HCT116 (cell line): ENCODE data around the gene MINK1. TPM values are rescaled to one million over a fixed set of nuclear protein-coding genes. Genes with fewer than 3 reads are reported as not detected.

ENCODE experiments used
- ATAC-seq: fragments of 200-7000 bp; cut with Tn5 transposase; 2 replicates; pipeline ENCODE4 v1.9.1; 2020; ENCODE audit warnings: mild to moderate bottlenecking, moderate library complexity
- BruUV-seq: library from RNA; stranded (reverse); fragments of 400-500 nt; replicated peaks from 2 replicates; lab custom pipeline; 2021; lab: Mats Ljungman, UMichigan
- CTCF ChIA-PET: fragments of 300-600 bp; sonication (Branson Sonifier 250); formaldehyde crosslinking; loops from one replicate; lab custom pipeline; 2021; ENCODE audit warnings: antibody characterized with exemption; lab: Charles Lee
- POLR2A ChIA-PET: fragments of 300-600, 350-600 bp; sonication (Branson Sonifier 250); formaldehyde crosslinking; loops from one replicate; lab custom pipeline; 2021; ENCODE audit warnings: antibody characterized with exemption; lab: Charles Lee
- RAD21 ChIA-PET, 2 experiments: fragments of 300-600 bp; sonication (Branson Sonifier 250); formaldehyde crosslinking; loops; one replicate each; lab custom pipeline; 2023; ENCODE audit warnings: low total read pairs in 2 of 2; ENCODE audit not compliant: uncharacterized antibody in 2 of 2, unreplicated experiment in 2 of 2, low non-redundant PET in 1 of 2; lab: Charles Lee
- DNase-seq: peaks from one replicate; pipeline ENCODE4 v3.0.0-alpha.2; 2010; ENCODE audit warnings: low read depth, low spot score
- H2AFZ ChIP-seq: fragments of 200-600 bp; shearing (Covaris generic), sonication (generic); 2 replicates; pipeline ENCODE4 v1.6.1; 2017; ENCODE audit warnings: low read depth, mixed run types, mixed read lengths, antibody characterized with exemption, low read length; ENCODE audit not compliant: poor library complexity, severe bottlenecking
- H3K27ac ChIP-seq: 2 replicates; pipeline ENCODE4 v1.5.1; 2012; ENCODE audit warnings: low read depth, low read length
- H3K27me3 ChIP-seq: fragments of 200-600 bp; sonication (generic); 2 replicates; pipeline ENCODE4 v1.6.1; 2016; ENCODE audit warnings: mixed run types, low read length, mixed read lengths; ENCODE audit not compliant: insufficient read depth
- H3K36me3 ChIP-seq, 2 experiments: fragments of 200-500 bp in 1 of 2; fragments of 200-600 bp in 1 of 2; sonication (Bioruptor generic) in 1 of 2; sonication (generic) in 1 of 2; 2 replicates each; pipeline versions ENCODE4 v1.5.1 to v1.6.1; 2014 to 2016; ENCODE audit warnings: low read length in 2 of 2, inconsistent platforms in 1 of 2, mixed read lengths in 1 of 2, mixed run types in 1 of 2; ENCODE audit not compliant: insufficient read depth in 2 of 2, control insufficient read depth in 1 of 2
- H3K4me1 ChIP-seq, 2 experiments: fragments of 200-600 bp in 1 of 2; sonication (generic) in 1 of 2; 2 replicates each; pipeline versions ENCODE4 v1.5.1 to v1.6.1; 2012 to 2017; ENCODE audit warnings: low read length in 2 of 2, inconsistent platforms in 1 of 2, mild to moderate bottlenecking in 1 of 2, mixed read lengths in 1 of 2, mixed run types in 1 of 2, moderate library complexity in 1 of 2; ENCODE audit not compliant: insufficient read depth in 2 of 2, control insufficient read depth in 1 of 2
- H3K4me2 ChIP-seq: fragments of 200-600 bp; sonication (generic); 2 replicates; pipeline ENCODE4 v1.6.1; 2017; ENCODE audit warnings: mixed run types, low read length, mixed read lengths
- H3K4me3 ChIP-seq, 2 experiments: fragments of 200-600 bp in 1 of 2; sonication (generic) in 1 of 2; replicated peaks in 1 of 2; 2 replicates each; pipeline ENCODE4 v1.5.1; 2011 to 2016; ENCODE audit warnings: low read length in 2 of 2, control low read depth in 1 of 2, low read depth in 1 of 2, mild to moderate bottlenecking in 1 of 2, mixed read lengths in 1 of 2, mixed run types in 1 of 2
- H3K79me2 ChIP-seq: fragments of 200-600 bp; sonication (generic); 2 replicates; pipeline ENCODE4 v1.6.1; 2017; ENCODE audit warnings: mild to moderate bottlenecking, mixed run types, low read length, moderate library complexity, mixed read lengths; ENCODE audit not compliant: insufficient read depth
- H3K9ac ChIP-seq: fragments of 200-600 bp; sonication (generic); 2 replicates; pipeline ENCODE4 v1.6.1; 2016; ENCODE audit warnings: low read length, mixed read lengths
- H3K9me2 ChIP-seq: fragments of 200-600 bp; sonication (generic), shearing (Covaris generic); 2 replicates; pipeline ENCODE4 v1.6.1; 2017; ENCODE audit warnings: mixed run types, mild to moderate bottlenecking, moderate library complexity; ENCODE audit not compliant: insufficient read depth
- H3K9me3 ChIP-seq, 2 experiments: fragments of 200-500 bp in 1 of 2; fragments of 200-600 bp in 1 of 2; sonication (Bioruptor generic) in 1 of 2; sonication (generic) in 1 of 2; 2 replicates each; pipeline ENCODE4 v1.6.1; 2014 to 2017; ENCODE audit warnings: low read length in 2 of 2, mixed read lengths in 2 of 2, inconsistent platforms in 1 of 2, low read depth in 1 of 2, mild to moderate bottlenecking in 1 of 2, mixed run types in 1 of 2, moderate library complexity in 1 of 2; ENCODE audit not compliant: control insufficient read depth in 1 of 2, insufficient read depth in 1 of 2
- H4K20me1 ChIP-seq: fragments of 200-600 bp; sonication (generic), shearing (Covaris generic); 2 replicates; pipeline ENCODE4 v1.6.1; 2017; ENCODE audit warnings: mixed run types, mild to moderate bottlenecking, moderate library complexity; ENCODE audit not compliant: insufficient read depth
- CBX3 ChIP-seq: IDR thresholded peaks from 2 replicates; pipeline ENCODE4 v1.6.1; 2012; ENCODE audit warnings: low read depth
- CEBPB ChIP-seq: IDR thresholded peaks from 2 replicates; pipeline ENCODE4 v1.6.1; 2012; ENCODE audit warnings: low read depth
- EZH2 ChIP-seq: fragments of 200-600 bp; sonication (generic); IDR thresholded peaks from 2 replicates; pipeline ENCODE4 v1.6.1; 2017; ENCODE audit warnings: antibody characterized with exemption, mixed run types
- EZH2phosphoT487 ChIP-seq: fragments of 200-600 bp; IDR thresholded peaks from 2 replicates; pipeline ENCODE4 v1.6.1; 2018; ENCODE audit warnings: antibody characterized with exemption, borderline replicate concordance
- JUND ChIP-seq: IDR thresholded peaks from 2 replicates; pipeline ENCODE4 v1.6.1; 2012
- RAD21 ChIP-seq: IDR thresholded peaks from 2 replicates; pipeline ENCODE4 v1.6.1; 2012; ENCODE audit warnings: low read depth, mild to moderate bottlenecking
- SRF ChIP-seq: IDR thresholded peaks from 2 replicates; pipeline ENCODE4 v1.6.1; 2012; ENCODE audit warnings: low read depth
- TCF7L2 ChIP-seq: IDR thresholded peaks from 2 replicates; pipeline ENCODE4 v1.7.0; 2011; ENCODE audit warnings: borderline replicate concordance, inconsistent platforms; ENCODE audit not compliant: insufficient read depth, insufficient read length; ENCODE audit errors: extremely low read depth
- YY1 ChIP-seq: IDR thresholded peaks from 2 replicates; pipeline ENCODE4 v1.6.1; 2011; ENCODE audit warnings: low read length, low read depth, moderate library complexity, mild to moderate bottlenecking; ENCODE audit not compliant: insufficient replicate concordance; ENCODE audit errors: extremely low read depth
- ZFX ChIP-seq: fragments of 450-650 bp; IDR thresholded peaks from 2 replicates; pipeline ENCODE4 v1.6.1; 2017
- intact Hi-C: fragments of 100-400 bp; cut with micrococcal nuclease; formaldehyde crosslinking; loops from 2 replicates; pipeline ENCODE4 v1.10.0; 2022
- total RNA-seq: library from RNA; stranded (reverse); gene quantifications from one replicate; pipeline ENCODE4 v1.2.1, GENCODE V29; 2021; ENCODE audit not compliant: unreplicated experiment
- TF ChIP-seq, protein P1 (sequence below): IDR thresholded peaks from 2 replicates; pipeline ENCODE4 v1.6.1; 2012
- TF ChIP-seq, protein P2 (sequence below): IDR thresholded peaks from 2 replicates; pipeline ENCODE4 v1.6.1; 2012
- TF ChIP-seq, protein P3 (sequence below): IDR thresholded peaks from 2 replicates; pipeline ENCODE4 v1.6.1; 2011; ENCODE audit warnings: mild to moderate bottlenecking, low read length, moderate library complexity; ENCODE audit not compliant: insufficient replicate concordance; ENCODE audit errors: extremely low read depth
- TF ChIP-seq, protein P4 (sequence below), 3 experiments: fragments of 200-600 bp in 1 of 3; sonication (generic) in 1 of 3; IDR thresholded peaks in 2 of 3; conservative IDR thresholded peaks in 1 of 3; 2 replicates each; pipeline ENCODE4 v1.5.1; 2012 to 2017; ENCODE audit warnings: low read depth in 2 of 3, low read length in 2 of 3, antibody characterized with exemption in 1 of 3, borderline replicate concordance in 1 of 3, control low read depth in 1 of 3, mild to moderate bottlenecking in 1 of 3, mixed read lengths in 1 of 3, mixed run types in 1 of 3, moderate library complexity in 1 of 3; ENCODE audit not compliant: insufficient read depth in 1 of 3

The MINK1 gene
- total RNA-seq, 1 experiment from 2014 or later: 85.2 TPM

DNA sequence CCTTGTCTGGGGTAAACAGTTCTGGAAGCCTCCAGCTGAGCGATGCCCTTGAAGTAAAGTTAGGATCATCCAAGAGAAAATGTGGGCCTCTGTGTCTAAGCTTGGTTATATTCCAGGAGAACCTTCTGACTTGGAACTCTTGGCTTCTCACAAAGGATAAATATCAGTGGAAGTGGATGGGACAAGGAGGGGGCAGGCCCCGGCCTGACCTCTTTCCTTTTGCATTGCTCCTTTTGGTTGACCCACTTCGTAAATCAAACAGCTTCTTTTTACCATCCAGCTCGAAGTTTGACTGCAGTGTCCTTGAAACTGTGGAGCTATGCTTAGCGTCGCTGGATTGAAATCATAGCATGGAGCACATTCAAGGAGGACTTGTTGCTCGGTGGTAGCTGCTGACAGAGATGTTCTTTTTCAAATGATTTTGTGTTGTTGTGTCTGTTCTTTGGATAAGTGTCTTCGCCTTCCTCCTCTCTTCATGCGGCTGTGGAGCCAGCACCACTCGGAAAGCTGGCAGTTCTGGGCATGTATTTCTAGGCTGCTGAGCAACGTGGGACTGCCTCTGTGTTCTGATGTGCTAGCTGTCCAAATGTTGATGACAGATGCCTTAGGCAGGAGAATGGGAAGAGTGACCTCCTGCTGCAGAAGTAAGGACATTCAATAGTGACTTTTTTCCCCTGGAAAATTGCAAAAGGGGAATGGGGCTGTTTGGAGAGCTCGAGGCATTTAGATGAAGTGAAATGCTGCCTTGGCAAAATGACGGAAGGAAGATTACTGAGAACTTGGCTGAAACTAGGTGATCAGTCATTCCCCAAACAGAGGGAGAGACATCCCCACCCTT, 4.5 kb downstream of the MINK1 start:
- Histone ChIP-seq H3K27me3 (no peaks in the 10 kb centered on the region), H3K9ac (no peak overlapping the region), H3K36me3 (peaks cover 3 to 13% of the 10 kb centered on the region in 2 experiments; a peak in 1 of 4 replicates), H3K79me2 (peaks cover 90% of the 10 kb centered on the region), H3K27ac (no peak overlapping the region), H3K4me2 (no peak overlapping the region), H3K9me3 (no peaks in the 10 kb centered on the region), H4K20me1 (no peaks in the 10 kb centered on the region; the same call in 1 of the 2 replicates), H2AFZ (no peak overlapping the region), H3K4me1 (peaks cover 16 to 31% of the 10 kb centered on the region in 2 experiments), H3K4me3 (no peak overlapping the region)
- RAD21 ChIA-PET: no interaction called here
- ATAC-seq (no peak), DNase-seq (no peak)
- BruUV-seq: no TSS peak
- CTCF ChIA-PET: no interaction called here
- no peak for TF ChIP-seq CBX3
- TF ChIP-seq CEBPB: no peak
- TF ChIP-seq RAD21: no peak
- TF ChIP-seq JUND: no peak
- no peak for TF ChIP-seq EZH2phosphoT487
- TF ChIP-seq, protein P1, sequence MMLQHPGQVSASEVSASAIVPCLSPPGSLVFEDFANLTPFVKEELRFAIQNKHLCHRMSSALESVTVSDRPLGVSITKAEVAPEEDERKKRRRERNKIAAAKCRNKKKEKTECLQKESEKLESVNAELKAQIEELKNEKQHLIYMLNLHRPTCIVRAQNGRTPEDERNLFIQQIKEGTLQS: no peak
- TF ChIP-seq EZH2: no peak
- TF ChIP-seq, all 23 proteins: peak for 0
- intact Hi-C loops: loop anchor here (10.0 kb wide), 1 partner anchor 47 kb away; no protein-coding TSS in a partner anchor
- POLR2A ChIA-PET: interaction anchor here (1.6 kb wide), 1 partner anchor 20 kb away, joined by 3 read pairs; no protein-coding TSS in a partner anchor
- H3K9me2 ChIP-seq: no peaks in the 10 kb centered on the region

DNA sequence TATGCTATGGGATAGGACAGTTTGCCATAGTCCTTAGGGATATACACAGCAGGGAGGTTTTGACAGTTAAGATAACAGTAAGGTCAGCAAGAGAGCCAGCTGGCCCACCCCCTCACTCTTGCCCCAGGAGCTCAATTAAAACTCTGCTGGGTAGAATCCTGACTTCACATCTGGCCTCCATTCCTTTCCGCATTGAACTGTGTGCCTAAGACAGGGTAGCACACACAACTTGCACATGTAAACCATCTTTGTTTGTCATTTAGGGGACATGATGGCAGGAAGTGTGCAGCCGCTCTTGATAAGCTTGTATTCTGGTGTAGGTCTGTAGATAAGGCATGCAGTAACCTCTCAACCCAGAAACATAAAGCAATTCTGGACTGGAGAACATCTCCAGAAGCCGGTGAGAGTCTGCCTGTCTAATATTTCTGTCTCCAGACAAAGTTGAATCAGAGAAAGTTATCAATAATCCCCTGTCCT, 5.2 kb downstream of the MINK1 start:
- H4K20me1 ChIP-seq: no peaks in the 10 kb centered on the region; the same call in 1 of the 2 replicates
- no peaks in the 10 kb centered on the region for H3K27me3 ChIP-seq
- peaks cover 94% of the 10 kb centered on the region for H3K79me2 ChIP-seq
- H3K4me3 ChIP-seq: no peak overlapping the region
- ChIA-PET CTCF (no interaction called here), POLR2A (interaction anchor here (1.6 kb wide), 1 partner anchor 19 kb away, joined by 3 read pairs; no protein-coding TSS in a partner anchor), RAD21 (no interaction called here)
- BruUV-seq: no TSS peak
- no peaks in the 10 kb centered on the region for H3K9me3 ChIP-seq
- ATAC-seq: no peak
- H3K9ac ChIP-seq: no peak overlapping the region
- intact Hi-C loops: loop anchor here (10.0 kb wide), 1 partner anchor 46 kb away; no protein-coding TSS in a partner anchor
- no peak for DNase-seq
- no peak overlapping the region for H2AFZ ChIP-seq
- H3K9me2 ChIP-seq: no peaks in the 10 kb centered on the region
- peaks cover 16 to 28% of the 10 kb centered on the region in 2 experiments for H3K4me1 ChIP-seq
- H3K27ac ChIP-seq: no peak overlapping the region
- peaks cover 3 to 13% of the 10 kb centered on the region in 2 experiments; a peak in 1 of 4 replicates for H3K36me3 ChIP-seq
- no peak overlapping the region for H3K4me2 ChIP-seq
- TF ChIP-seq YY1 (no peak), SRF (no peak), EZH2 (no peak), RAD21 (no peak), ZFX (no peak), TCF7L2 (no peak)
- TF ChIP-seq, protein P2, sequence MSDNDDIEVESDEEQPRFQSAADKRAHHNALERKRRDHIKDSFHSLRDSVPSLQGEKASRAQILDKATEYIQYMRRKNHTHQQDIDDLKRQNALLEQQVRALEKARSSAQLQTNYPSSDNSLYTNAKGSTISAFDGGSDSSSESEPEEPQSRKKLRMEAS: no peak
- TF ChIP-seq, protein P3, sequence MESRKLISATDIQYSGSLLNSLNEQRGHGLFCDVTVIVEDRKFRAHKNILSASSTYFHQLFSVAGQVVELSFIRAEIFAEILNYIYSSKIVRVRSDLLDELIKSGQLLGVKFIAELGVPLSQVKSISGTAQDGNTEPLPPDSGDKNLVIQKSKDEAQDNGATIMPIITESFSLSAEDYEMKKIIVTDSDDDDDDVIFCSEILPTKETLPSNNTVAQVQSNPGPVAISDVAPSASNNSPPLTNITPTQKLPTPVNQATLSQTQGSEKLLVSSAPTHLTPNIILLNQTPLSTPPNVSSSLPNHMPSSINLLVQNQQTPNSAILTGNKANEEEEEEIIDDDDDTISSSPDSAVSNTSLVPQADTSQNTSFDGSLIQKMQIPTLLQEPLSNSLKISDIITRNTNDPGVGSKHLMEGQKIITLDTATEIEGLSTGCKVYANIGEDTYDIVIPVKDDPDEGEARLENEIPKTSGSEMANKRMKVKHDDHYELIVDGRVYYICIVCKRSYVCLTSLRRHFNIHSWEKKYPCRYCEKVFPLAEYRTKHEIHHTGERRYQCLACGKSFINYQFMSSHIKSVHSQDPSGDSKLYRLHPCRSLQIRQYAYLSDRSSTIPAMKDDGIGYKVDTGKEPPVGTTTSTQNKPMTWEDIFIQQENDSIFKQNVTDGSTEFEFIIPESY: no peak
- TF ChIP-seq, protein P4, sequence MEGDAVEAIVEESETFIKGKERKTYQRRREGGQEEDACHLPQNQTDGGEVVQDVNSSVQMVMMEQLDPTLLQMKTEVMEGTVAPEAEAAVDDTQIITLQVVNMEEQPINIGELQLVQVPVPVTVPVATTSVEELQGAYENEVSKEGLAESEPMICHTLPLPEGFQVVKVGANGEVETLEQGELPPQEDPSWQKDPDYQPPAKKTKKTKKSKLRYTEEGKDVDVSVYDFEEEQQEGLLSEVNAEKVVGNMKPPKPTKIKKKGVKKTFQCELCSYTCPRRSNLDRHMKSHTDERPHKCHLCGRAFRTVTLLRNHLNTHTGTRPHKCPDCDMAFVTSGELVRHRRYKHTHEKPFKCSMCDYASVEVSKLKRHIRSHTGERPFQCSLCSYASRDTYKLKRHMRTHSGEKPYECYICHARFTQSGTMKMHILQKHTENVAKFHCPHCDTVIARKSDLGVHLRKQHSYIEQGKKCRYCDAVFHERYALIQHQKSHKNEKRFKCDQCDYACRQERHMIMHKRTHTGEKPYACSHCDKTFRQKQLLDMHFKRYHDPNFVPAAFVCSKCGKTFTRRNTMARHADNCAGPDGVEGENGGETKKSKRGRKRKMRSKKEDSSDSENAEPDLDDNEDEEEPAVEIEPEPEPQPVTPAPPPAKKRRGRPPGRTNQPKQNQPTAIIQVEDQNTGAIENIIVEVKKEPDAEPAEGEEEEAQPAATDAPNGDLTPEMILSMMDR (IDR thresholded peaks at IDR 0.05 in 2 of 3, conservative IDR thresholded peaks at IDR 0.05 in 1 of 3; ENCODE audit: borderline replicate concordance in 1 of 3, insufficient read depth in 1 of 3, low read depth in 2 of 3, low read length in 2 of 3): no peak
